Measurements from ENCODE around the gene TMEM45A.

TMEM45A gene

DNA sequence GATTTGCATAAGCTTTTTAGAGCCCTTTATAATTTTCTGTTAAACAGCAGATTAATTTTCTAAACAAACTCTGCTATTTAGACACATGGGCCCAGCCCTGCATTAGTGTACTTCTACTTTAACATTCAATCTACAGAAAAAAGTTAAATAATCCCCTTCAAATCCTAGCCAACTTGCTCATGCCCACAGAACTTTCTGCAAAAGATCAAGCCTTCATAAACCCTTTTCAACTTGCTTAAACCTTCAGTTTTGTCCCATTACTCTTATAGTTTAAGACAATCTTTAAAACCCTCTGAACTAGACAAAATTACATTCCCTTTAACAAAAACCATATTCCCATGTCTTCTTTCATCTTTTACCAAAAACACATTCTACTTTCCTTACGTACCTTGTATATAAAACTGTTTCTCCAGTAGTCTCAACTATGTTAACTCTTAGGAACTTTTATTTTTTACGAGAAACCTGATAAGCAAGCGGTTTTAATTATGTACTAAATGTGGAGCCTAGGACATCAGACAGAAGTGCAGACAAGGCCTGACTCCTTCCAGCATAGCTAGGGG, 91.8 kb downstream of the TMEM45A start:
- TF ChIP-seq, protein P1, sequence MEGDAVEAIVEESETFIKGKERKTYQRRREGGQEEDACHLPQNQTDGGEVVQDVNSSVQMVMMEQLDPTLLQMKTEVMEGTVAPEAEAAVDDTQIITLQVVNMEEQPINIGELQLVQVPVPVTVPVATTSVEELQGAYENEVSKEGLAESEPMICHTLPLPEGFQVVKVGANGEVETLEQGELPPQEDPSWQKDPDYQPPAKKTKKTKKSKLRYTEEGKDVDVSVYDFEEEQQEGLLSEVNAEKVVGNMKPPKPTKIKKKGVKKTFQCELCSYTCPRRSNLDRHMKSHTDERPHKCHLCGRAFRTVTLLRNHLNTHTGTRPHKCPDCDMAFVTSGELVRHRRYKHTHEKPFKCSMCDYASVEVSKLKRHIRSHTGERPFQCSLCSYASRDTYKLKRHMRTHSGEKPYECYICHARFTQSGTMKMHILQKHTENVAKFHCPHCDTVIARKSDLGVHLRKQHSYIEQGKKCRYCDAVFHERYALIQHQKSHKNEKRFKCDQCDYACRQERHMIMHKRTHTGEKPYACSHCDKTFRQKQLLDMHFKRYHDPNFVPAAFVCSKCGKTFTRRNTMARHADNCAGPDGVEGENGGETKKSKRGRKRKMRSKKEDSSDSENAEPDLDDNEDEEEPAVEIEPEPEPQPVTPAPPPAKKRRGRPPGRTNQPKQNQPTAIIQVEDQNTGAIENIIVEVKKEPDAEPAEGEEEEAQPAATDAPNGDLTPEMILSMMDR (IDR thresholded peaks at IDR 0.05; ENCODE audit: insufficient read depth, low read length, poor library complexity, severe bottlenecking): no peak
- no peaks in the 10 kb centered on the region for H3K36me3 ChIP-seq (ENCODE audit: control insufficient read depth, insufficient read depth, low read length)
- DNase-seq (ENCODE audit: extremely low read depth, insufficient read length): no peak
- no peak overlapping the region for H3K4me3 ChIP-seq (replicated peaks; ENCODE audit: low read depth, low read length)
- no peaks in the 10 kb centered on the region for H3K27me3 ChIP-seq (replicated peaks; ENCODE audit: control insufficient read depth, insufficient read depth, low read length)

DNA sequence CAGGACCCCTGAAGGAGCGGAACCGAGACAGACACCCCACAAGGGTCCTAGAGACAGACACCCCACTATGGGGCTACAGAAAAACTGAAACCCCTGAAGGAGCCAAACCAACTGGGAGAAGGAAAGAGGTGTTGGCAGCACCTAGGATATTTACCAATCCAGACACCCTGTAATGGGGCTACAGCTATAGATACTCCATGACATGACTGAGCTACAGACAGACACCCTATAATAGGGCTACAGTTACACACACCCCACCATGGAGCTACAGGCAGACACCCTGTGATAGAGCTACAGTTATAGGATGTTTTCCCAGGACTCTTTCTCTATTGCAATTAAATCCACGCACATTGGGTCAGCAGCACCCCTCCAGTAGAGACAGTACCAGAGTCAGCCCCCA, 94.4 kb downstream of the TMEM45A start:
- Histone ChIP-seq H3K4me3 (replicated peaks; ENCODE audit: low read depth, low read length) (no peak overlapping the region), H3K27me3 (replicated peaks; ENCODE audit: control insufficient read depth, insufficient read depth, low read length) (no peaks in the 10 kb centered on the region), H3K36me3 (ENCODE audit: control insufficient read depth, insufficient read depth, low read length) (no peaks in the 10 kb centered on the region)
- DNase-seq (ENCODE audit: extremely low read depth, insufficient read length): no peak
- TF ChIP-seq, protein P1 (IDR thresholded peaks at IDR 0.05; ENCODE audit: insufficient read depth, low read length, poor library complexity, severe bottlenecking): no peak

DNA sequence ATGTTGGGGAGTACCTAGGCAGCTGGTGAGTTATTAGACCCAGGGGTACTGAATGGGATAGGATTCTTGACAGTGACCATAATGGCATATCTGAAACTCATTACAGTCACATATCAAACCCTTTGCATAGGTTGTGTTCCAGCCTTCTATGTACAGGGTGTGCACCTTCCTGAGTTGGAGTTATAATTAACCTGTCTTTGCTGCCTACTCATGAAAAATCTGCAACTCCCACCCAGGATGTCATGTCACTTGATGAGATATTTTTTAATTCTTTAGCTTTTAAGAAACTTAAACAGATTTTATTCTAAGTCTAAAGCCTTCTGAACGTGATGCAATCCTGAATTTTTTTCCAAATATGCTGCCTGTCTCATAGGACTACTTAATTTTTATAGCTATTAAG, 95.8 kb downstream of the TMEM45A start:
- Histone ChIP-seq H3K27me3 (replicated peaks; ENCODE audit: control insufficient read depth, insufficient read depth, low read length) (no peaks in the 10 kb centered on the region), H3K36me3 (ENCODE audit: control insufficient read depth, insufficient read depth, low read length) (no peaks in the 10 kb centered on the region), H3K4me3 (replicated peaks; ENCODE audit: low read depth, low read length) (no peak overlapping the region)
- no peak for DNase-seq (ENCODE audit: extremely low read depth, insufficient read length)
- TF ChIP-seq, protein P1 (IDR thresholded peaks at IDR 0.05; ENCODE audit: insufficient read depth, low read length, poor library complexity, severe bottlenecking): no peak

DNA sequence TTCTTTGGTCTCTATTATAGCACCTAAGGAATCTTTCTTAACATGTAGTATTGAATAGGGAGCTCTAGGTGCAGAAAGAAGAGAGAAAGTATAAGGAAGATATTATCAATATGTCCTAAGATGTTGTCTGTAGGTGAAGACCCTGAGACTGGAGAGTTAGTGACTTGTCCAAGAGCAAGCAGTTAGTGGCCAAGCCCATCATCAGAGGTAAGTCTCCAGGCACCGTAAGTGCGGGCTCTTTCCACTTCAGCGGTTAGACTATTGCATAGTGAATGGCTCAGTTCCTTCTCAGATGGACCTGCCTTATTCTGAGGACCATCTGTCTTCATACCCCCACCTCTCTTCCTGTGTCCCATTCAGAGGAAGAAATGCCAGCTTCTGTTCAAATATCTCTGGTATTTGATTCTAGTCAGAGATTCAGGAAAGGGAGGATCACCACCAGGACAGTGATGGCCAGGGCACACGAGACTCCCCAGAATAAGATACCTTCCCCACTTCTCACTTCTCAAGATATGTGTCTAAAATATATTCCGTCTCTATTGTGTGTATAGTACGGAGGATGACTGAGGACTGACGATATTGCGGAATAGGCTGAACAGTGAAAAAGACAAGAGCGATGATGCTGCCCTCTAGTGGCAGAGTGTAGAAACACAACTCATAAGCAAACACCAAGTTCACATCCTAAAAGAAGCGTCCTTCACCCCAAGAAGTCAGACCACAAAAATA, 97.9 kb downstream of the TMEM45A start:
- Histone ChIP-seq H3K4me3 (replicated peaks; ENCODE audit: low read depth, low read length) (no peak overlapping the region; the same call in 1 of the 2 replicates), H3K36me3 (ENCODE audit: control insufficient read depth, insufficient read depth, low read length) (no peaks in the 10 kb centered on the region), H3K27me3 (replicated peaks; ENCODE audit: control insufficient read depth, insufficient read depth, low read length) (no peaks in the 10 kb centered on the region)
- no peak for DNase-seq (ENCODE audit: extremely low read depth, insufficient read length)
- TF ChIP-seq, protein P1 (IDR thresholded peaks at IDR 0.05; ENCODE audit: insufficient read depth, low read length, poor library complexity, severe bottlenecking): peak; percentile 80

DNA sequence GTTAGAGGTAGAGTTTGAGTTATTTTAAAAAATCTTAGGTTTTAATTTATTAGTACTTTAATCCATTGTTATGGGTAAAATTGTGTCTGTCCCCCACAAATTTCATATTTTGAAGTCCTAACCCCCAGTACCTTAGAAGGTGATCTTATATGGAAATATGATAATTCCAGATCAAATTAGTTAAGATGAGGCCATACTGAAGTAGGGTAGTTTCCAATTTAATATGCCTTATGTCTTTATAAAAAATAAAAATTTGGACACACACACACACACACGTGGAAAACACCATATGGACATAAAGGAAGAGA, 98.4 kb downstream of the TMEM45A start:
- Histone ChIP-seq H3K27me3 (replicated peaks; ENCODE audit: control insufficient read depth, insufficient read depth, low read length) (no peaks in the 10 kb centered on the region), H3K4me3 (replicated peaks; ENCODE audit: low read depth, low read length) (no peak overlapping the region), H3K36me3 (ENCODE audit: control insufficient read depth, insufficient read depth, low read length) (no peaks in the 10 kb centered on the region)
- DNase-seq (ENCODE audit: extremely low read depth, insufficient read length): no peak
- TF ChIP-seq, protein P1 (IDR thresholded peaks at IDR 0.05; ENCODE audit: insufficient read depth, low read length, poor library complexity, severe bottlenecking): no peak

All from GM06990 (cell line).